ENCODE results near the gene GPR12.

The GPR12 gene, protein sequence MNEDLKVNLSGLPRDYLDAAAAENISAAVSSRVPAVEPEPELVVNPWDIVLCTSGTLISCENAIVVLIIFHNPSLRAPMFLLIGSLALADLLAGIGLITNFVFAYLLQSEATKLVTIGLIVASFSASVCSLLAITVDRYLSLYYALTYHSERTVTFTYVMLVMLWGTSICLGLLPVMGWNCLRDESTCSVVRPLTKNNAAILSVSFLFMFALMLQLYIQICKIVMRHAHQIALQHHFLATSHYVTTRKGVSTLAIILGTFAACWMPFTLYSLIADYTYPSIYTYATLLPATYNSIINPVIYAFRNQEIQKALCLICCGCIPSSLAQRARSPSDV

GRCh38 chr13:26759907-26760831 is at the start of gene GPR12:
Gene GPR12 (minus strand): TSS chr13:26760786. CDS start chr13:26759827, 959 bp downstream.
- DNase-seq: peak; percentile 56

GRCh38 chr13:26810095-26810494 is 49.5 kb upstream of the GPR12 start:
- no peak for DNase-seq

DNA sequence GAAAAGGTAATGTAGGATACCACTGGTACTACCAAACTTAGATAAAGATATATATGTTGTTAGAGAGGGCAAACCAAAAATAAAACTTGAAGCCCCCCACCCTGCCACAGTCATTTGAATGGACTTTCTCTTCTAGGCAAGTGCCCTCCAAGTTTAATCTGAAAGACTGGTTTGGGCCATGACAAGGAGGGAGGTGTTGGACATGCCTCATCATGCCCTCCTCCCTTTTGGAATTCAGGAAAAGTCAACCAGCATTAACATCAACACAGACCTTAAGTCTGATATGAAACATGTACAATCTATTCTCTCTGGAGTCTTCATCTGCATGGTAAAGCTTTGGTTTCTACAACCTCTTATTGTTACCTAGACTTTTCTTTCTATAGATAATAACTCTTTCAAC is 46.3 kb upstream of the GPR12 start:
- no peak for DNase-seq

GRCh38 chr13:26787961-26788360 is 27.4 kb upstream of the GPR12 start:
- DNase-seq: no peak

DNA sequence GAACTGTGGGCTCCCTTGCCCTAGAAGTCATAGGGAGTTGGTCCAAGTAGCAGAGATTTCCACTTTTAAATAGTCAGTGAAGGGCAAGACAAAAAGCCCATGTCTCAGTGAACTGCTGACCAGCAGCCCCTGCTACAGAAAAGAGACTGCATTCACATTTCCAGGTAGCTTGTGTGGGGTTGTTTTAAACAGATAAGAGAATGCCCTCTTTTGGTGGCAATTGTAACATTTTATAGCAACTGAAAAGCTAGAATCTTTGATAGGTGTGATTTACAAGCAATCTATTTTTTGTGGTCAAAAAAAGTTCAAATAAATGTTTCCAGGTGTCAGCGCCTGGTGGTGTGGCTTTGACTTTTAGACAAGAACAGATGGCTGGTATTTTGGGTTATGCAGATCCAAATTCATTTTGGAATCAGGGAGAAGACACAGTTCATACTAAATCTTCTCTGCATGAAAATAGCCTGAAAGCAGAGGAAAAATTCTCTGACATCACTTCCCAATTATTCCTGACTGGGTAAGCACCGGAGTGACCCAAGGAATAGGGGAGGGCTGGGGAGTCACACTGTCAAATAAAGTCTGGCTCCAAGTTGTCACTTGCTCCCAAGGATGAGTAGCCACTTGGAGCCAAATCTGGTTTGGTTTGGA is 26.2 kb upstream of the GPR12 start:
- DNase-seq: no peak

GRCh38 chr13:26785838-26786630 is 25.4 kb upstream of the GPR12 start:
- DNase-seq: no peak

DNA sequence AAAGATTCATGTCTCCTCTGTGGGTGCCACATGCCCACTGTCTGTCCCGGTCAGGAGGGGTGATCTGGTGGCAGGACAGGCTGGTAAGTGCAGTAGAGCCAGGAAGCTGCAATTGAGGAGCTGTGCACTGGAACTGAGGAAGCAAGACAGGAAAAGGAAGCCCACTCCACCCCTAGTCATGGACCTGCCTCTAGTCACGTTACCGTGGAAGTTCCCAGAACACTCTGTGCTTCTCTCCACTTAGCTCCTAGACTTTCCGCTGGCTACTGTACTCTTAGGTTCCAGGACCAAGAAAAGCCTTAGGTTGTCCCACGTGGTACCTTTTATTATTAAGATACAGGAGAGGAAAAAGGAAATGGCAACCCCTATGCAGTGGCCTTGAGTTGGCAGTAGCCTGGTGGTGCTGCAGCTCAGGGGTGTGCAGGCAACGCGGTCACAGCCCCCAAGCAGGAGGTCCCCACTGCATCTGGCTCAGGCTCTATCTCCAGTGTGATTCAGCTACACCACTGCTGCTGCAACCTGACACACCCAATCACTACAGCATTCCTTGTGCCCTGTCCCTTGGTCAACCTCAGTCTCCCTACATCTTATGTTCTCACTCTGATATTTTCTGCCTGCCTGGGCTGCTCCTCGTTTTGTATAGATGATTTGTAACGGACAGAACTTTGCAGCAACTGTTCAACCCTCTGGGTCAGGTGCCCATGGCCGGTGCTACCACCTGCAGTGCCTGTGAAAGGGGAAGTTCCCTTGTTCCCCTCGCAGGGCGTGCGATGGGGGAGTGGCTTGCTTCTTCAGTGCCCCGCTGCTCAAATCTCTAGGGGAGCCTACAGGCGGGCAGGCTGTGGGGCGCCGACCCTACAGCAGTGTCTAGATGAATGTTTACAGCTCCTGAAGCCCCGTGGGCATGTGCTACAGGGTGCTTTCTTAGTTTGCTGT is 24.4 kb upstream of the GPR12 start:
- no peak for DNase-seq

DNA sequence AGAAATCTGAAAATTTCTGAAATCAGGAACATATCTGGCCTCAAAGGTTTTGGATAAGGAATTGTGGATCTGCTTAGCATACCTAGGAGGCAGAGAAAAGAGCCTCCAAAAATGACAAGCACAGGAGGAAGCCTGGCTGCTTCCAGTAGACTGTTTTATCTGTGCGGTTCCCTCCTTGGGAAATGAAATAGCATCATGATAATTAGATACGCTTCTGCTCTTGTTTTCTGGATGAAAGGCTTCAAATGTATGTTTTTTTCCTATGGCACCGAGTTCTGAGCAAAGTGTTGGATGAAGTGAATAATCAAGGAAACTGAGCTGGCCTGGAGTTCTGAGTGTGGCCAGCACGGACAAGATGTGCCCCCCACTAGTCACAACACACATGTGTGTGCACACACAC is 19.8 kb upstream of the GPR12 start:
- no peak for DNase-seq

GRCh38 chr13:26779321-26779720 is 18.7 kb upstream of the GPR12 start:
- DNase-seq: no peak

DNA sequence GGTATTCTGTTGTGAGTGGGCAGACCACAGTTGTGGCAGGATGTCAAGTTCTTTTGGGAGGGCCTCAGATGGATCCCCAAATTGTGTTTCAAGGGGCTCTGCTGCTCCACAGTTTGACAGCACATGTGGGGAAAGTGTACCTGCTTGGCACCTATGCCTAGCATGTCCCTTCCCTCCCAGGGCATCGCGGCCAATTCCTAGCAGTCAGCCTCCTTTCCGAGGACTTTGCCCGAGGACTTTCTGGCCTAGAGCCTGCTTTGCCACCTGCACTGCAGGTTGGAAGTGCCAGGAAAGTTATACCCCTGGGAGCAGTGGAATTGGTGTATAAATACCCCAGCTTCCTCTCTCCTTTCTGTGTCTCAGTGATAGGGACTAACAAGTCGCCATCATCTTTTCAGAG is 11.9 kb upstream of the GPR12 start:
- DNase-seq: no peak

GRCh38 chr13:26771796-26772195 is 11.2 kb upstream of the GPR12 start:
- DNase-seq: no peak

DNA sequence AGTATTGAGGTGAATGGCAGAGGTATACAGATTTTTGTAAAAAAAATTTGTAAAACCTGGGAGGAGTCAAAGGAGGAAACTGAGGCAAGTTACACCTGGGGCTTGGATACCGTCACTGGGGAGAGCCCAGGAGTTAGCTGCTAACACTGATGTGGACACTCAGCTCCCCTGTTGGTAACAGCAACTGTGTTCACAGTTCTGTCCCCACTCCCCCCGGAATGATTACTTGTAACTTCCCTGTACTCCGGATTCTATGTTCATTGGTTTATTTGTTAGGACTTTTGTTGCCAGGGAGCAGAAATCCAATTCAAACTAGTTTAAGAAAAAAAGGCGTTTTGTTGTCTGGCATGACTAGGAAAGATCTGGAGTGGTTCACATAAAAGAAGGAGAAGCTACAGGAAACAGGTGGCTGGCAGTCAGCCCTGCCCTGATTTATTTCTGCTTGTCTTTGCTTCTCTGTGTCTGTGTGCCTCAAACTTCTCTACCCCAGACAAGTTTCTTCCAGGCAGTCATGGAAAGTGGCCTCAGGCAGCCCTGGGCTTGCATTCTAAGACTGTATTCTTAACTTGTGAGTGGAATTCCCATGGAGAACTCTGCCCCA is 2.3 kb upstream of the GPR12 start:
- DNase-seq: no peak

GRCh38 chr13:26760832-26761582 is 421 bp upstream of the GPR12 start:
- DNase-seq: no peak

DNA sequence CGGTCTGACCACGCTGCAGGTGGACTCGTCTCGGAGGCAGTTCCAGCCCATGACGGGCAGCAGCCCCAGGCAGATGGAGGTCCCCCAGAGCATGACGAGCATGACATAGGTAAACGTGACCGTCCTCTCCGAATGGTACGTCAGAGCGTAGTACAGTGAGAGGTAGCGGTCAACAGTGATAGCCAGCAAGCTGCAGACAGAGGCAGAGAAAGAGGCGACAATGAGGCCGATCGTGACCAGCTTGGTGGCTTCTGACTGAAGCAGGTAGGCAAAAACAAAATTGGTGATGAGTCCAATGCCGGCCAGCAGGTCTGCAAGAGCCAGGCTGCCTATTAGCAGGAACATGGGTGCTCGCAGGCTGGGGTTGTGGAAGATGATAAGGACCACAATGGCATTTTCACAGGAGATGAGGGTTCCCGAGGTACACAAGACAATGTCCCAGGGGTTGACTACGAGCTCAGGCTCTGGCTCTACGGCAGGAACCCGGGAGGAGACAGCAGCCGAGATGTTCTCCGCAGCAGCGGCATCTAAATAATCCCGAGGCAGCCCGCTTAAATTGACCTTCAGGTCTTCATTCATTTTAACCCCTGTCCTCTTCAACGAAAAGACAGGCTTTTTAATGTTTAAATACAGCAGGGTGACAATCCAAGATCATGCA is 1.2 kb downstream of the GPR12 start:
- no peak for DNase-seq

DNA sequence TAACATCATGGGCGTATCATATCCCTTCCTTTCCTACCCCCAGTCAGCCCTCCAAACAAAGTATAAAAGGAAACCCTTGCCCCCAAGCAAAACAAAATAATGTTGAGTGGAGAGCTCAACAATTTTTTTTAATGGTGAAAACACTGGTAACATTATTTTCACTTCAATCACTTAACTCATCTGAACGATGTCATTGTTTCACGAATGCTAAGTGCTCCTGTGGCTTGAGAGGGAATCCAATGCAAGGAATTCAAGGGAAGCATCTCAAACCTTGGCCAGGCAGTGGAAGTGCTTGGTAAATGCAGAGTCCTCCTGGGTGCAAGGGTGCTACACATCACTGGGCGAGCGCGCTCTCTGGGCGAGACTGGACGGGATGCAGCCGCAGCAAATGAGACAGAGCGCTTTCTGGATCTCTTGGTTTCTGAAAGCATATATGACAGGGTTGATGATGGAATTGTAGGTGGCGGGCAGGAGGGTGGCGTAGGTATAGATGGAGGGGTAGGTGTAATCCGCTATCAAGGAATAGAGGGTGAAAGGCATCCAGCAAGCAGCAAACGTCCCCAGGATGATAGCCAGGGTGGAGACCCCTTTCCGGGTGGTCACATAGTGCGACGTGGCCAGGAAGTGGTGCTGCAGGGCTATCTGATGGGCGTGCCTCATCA is 2.0 kb downstream of the GPR12 start:
- DNase-seq: no peak

- DNase-seq: no peak
These were observed 3.6 kb downstream of the GPR12 start for GRCh38 chr13:26756961-26757360.

DNA sequence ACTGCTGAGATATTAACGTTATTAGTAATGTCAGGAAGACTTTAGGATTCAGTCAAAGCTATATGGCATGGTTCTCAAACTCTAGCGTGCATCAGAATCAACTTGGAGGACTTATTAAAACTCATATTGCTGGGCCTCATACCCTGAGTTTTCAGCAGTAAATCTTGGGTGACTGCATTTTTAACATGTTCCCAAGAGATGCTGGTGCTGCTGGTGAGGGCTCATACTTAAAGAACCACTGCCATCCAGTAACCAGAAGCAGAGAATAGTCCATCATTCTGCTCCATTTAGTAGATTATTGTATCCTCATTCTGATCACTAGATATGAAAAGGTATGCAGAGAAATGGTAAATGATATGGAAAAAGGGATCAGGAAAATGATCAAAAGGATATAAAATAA is 7.9 kb downstream of the GPR12 start:
- DNase-seq: no peak

- no peak for DNase-seq
These were observed 10.7 kb downstream of the GPR12 start for GRCh38 chr13:26749905-26750304.

DNA sequence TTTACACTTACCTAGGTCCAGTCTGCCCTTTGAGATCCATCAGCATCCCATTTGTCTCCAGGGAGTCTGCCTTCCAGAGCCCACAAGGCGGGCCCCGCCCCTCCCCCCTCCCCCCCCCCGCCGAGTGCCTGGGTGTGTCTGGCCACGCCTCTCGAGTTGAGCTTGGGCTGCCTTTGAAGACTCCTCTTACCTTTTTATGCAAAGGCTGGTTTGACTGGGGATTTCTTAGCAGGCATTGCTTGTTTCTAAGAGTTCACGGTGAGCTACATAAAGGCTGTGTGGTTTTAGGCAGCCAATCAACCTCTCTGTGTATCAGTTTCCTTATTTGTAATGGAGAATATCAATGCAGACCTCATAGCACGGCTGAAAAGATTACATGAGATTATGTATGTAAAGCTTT is 11.3 kb downstream of the GPR12 start:
- DNase-seq: no peak

All from right forelimb (tissue), 1 donor.